Measurements from ENCODE around the gene GABBR2.

GABBR2 gene

DNA sequence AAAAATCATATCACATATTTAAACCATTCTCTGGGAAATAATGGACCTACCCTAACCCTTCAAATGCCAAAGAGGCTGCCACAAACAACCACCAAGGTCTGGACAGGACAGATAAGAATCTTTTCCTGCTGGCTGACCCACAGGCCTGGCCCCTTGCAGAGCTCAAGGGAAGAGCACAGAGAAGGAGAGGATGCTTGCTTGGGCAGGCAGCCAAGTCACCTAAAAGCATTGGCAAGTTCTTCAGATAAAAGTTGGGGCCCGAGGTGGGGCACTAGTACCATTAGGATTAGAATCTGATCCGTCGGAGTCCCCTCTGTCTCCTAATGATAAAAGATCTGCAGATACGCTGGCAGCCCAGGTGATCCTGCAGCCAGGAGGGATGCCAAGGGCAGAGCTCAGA is 176.6 kb downstream of the GABBR2 start:
- H3K4me1 ChIP-seq (ENCODE audit: low read length) = no peaks in the 10 kb centered on the region
- H3K9ac ChIP-seq (ENCODE audit: low read length) = no peak overlapping the region
- peaks cover 14% of the 10 kb centered on the region for H3K27me3 ChIP-seq (ENCODE audit: low read depth, low read length)
- no peaks in the 10 kb centered on the region for H3K79me2 ChIP-seq (ENCODE audit: low read length)
- H3K27ac ChIP-seq (ENCODE audit: low read length) = no peak overlapping the region
- no peaks in the 10 kb centered on the region for H3K36me3 ChIP-seq (replicated peaks; ENCODE audit: low read depth, low read length)
- H3K9me3 ChIP-seq (ENCODE audit: insufficient read depth, low read length) = no peaks in the 10 kb centered on the region
- TF ChIP-seq, protein P1, sequence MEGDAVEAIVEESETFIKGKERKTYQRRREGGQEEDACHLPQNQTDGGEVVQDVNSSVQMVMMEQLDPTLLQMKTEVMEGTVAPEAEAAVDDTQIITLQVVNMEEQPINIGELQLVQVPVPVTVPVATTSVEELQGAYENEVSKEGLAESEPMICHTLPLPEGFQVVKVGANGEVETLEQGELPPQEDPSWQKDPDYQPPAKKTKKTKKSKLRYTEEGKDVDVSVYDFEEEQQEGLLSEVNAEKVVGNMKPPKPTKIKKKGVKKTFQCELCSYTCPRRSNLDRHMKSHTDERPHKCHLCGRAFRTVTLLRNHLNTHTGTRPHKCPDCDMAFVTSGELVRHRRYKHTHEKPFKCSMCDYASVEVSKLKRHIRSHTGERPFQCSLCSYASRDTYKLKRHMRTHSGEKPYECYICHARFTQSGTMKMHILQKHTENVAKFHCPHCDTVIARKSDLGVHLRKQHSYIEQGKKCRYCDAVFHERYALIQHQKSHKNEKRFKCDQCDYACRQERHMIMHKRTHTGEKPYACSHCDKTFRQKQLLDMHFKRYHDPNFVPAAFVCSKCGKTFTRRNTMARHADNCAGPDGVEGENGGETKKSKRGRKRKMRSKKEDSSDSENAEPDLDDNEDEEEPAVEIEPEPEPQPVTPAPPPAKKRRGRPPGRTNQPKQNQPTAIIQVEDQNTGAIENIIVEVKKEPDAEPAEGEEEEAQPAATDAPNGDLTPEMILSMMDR (IDR thresholded peaks at IDR 0.05; ENCODE audit: low read depth, low read length) = no peak
- no peak overlapping the region for H3K4me3 ChIP-seq (ENCODE audit: low read length)
- no peak overlapping the region for H2AFZ ChIP-seq (ENCODE audit: low read depth, low read length)
- H3K4me2 ChIP-seq (ENCODE audit: low read length) = no peak overlapping the region
- no peaks in the 10 kb centered on the region for H4K20me1 ChIP-seq (ENCODE audit: insufficient read depth, low read length)

DNA sequence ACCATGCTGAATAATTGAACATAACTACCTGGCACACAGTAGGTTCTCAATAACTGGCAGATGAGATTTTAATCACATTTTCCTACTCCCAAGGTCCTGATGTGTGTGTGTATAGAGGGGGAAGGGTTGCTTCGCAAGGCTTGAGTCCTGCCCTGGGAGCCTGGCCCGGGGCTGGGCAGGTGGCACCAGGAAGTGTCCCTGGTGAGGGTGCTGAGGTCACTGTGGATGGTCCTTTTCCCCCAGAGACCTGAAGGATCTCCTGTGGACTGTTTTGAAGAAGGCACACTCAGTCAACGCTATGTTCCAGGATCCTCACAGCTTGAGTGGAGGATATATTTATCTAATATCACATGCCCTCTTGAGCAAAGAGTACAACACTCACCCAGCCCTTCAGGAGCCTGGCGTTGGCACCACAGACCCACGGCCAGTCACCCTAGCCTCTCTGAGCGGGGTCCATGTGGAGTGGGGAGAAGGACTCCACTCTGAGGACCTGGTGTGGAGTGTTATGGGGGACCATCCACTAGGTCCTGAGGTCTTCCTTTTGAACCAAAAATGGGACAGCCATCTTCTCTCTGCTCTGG is 177.8 kb downstream of the GABBR2 start:
- Histone ChIP-seq H3K27me3 (ENCODE audit: low read depth, low read length) (peaks cover 22% of the 10 kb centered on the region), H3K4me3 (ENCODE audit: low read length) (no peak overlapping the region), H3K9me3 (ENCODE audit: insufficient read depth, low read length) (no peaks in the 10 kb centered on the region), H3K9ac (ENCODE audit: low read length) (no peak overlapping the region), H3K36me3 (replicated peaks; ENCODE audit: low read depth, low read length) (no peaks in the 10 kb centered on the region), H3K79me2 (ENCODE audit: low read length) (no peaks in the 10 kb centered on the region), H4K20me1 (ENCODE audit: insufficient read depth, low read length) (no peaks in the 10 kb centered on the region), H2AFZ (ENCODE audit: low read depth, low read length) (no peak overlapping the region), H3K4me1 (ENCODE audit: low read length) (no peaks in the 10 kb centered on the region), H3K4me2 (ENCODE audit: low read length) (no peak overlapping the region), H3K27ac (ENCODE audit: low read length) (no peak overlapping the region)
- TF ChIP-seq, protein P1 (IDR thresholded peaks at IDR 0.05; ENCODE audit: low read depth, low read length) = no peak
- no peak for TF ChIP-seq EZH2phosphoT487 (IDR thresholded peaks at IDR 0.05; ENCODE audit: low read depth)

DNA sequence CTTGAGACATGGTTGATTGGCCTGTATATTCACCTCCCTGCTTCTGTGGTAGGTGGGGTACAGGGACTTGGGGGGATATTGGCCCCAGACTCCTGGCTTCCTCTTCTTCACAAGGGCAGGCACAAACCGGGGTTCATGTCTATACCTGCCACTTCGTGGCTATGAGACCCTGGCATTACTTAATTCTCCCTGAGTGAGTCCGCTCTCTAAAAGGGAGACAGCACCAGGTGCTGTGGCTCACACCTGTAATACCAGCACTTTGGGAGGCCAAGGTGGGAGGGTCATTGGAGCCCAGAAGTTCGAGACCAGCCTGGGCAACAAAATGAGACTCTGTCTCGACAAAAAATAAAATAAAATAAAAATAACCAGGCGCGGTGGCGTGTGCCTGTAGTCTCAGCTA is 178.5 kb downstream of the GABBR2 start:
- no peaks in the 10 kb centered on the region for H3K4me1 ChIP-seq (ENCODE audit: low read length)
- no peak overlapping the region for H2AFZ ChIP-seq (ENCODE audit: low read depth, low read length)
- no peaks in the 10 kb centered on the region for H3K36me3 ChIP-seq (replicated peaks; ENCODE audit: low read depth, low read length)
- no peak overlapping the region for H3K9ac ChIP-seq (ENCODE audit: low read length)
- no peak overlapping the region for H3K27ac ChIP-seq (ENCODE audit: low read length)
- no peaks in the 10 kb centered on the region for H4K20me1 ChIP-seq (ENCODE audit: insufficient read depth, low read length)
- TF ChIP-seq EZH2phosphoT487 (IDR thresholded peaks at IDR 0.05; ENCODE audit: low read depth) = no peak
- TF ChIP-seq, protein P1 (IDR thresholded peaks at IDR 0.05; ENCODE audit: low read depth, low read length) = no peak
- no peak overlapping the region for H3K4me2 ChIP-seq (ENCODE audit: low read length)
- no peak overlapping the region for H3K4me3 ChIP-seq (ENCODE audit: low read length)
- H3K27me3 ChIP-seq (ENCODE audit: low read depth, low read length) = peaks cover 28% of the 10 kb centered on the region
- H3K79me2 ChIP-seq (ENCODE audit: low read length) = no peaks in the 10 kb centered on the region
- H3K9me3 ChIP-seq (ENCODE audit: insufficient read depth, low read length) = no peaks in the 10 kb centered on the region

DNA sequence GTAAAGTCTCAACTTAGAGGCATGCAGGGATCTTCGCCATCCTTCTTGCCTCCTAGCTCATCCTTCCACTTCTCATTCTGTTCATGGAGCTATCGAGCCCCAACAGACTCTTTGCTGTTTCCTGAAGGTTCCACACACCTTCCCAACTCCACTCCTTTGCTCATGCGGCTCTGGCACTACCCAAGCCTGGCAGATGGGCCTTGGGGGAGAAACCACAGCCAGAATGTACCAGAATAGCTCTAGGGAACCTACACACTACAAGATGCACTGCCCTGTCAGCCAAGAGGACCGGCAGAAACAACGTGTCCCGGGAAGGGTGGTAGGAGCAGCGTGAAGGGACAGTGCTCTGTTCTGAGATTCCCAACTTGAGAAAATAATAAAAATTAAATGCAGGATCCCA is 178.9 kb downstream of the GABBR2 start:
- no peak overlapping the region for H3K4me3 ChIP-seq (ENCODE audit: low read length)
- H3K9me3 ChIP-seq (ENCODE audit: insufficient read depth, low read length) = no peaks in the 10 kb centered on the region
- H3K36me3 ChIP-seq (replicated peaks; ENCODE audit: low read depth, low read length) = no peaks in the 10 kb centered on the region
- no peak overlapping the region for H3K4me2 ChIP-seq (ENCODE audit: low read length)
- no peak for TF ChIP-seq EZH2phosphoT487 (IDR thresholded peaks at IDR 0.05; ENCODE audit: low read depth)
- TF ChIP-seq, protein P1 (IDR thresholded peaks at IDR 0.05; ENCODE audit: low read depth, low read length) = no peak
- no peaks in the 10 kb centered on the region for H3K4me1 ChIP-seq (ENCODE audit: low read length)
- no peaks in the 10 kb centered on the region for H3K79me2 ChIP-seq (ENCODE audit: low read length)
- no peak overlapping the region for H2AFZ ChIP-seq (ENCODE audit: low read depth, low read length)
- no peaks in the 10 kb centered on the region for H4K20me1 ChIP-seq (ENCODE audit: insufficient read depth, low read length)
- H3K27me3 ChIP-seq (ENCODE audit: low read depth, low read length) = peaks cover 31% of the 10 kb centered on the region
- no peak overlapping the region for H3K9ac ChIP-seq (ENCODE audit: low read length)
- H3K27ac ChIP-seq (ENCODE audit: low read length) = no peak overlapping the region

Data from OCI-LY3 (cell line).